HepG2 (cell line): ENCODE measurements around the gene VIM.

Source experiments
- TAF1 ChIP-seq: sonication (generic); formaldehyde crosslinking; IDR thresholded peaks from 2 replicates; pipeline ENCODE4 v1.4.0; 2020; ENCODE audit warnings: missing genetic modification reagents
- U2AF2 ChIP-seq: fragments of 200-400 bp; formaldehyde crosslinking; IDR thresholded peaks from 2 replicates; pipeline ENCODE4 v1.6.1; 2017; ENCODE audit warnings: low read depth, mild to moderate bottlenecking, low read length
- ZC3H13 ChIP-seq: sonication (generic); formaldehyde crosslinking; IDR thresholded peaks from 2 replicates; pipeline ENCODE4 v1.8.1; 2023; ENCODE audit warnings: mild to moderate bottlenecking, missing genetic modification reagents, moderate library complexity
- TF ChIP-seq, protein P1 (sequence below), 2 experiments: fragments of 450-650 bp in 1 of 2; sonication (generic) in 1 of 2; formaldehyde crosslinking in 1 of 2; IDR thresholded peaks; 2 replicates each; pipeline versions ENCODE4 v1.6.1 to v1.8.0; 2016 to 2022; ENCODE audit warnings: antibody characterized with exemption in 1 of 2, mild to moderate bottlenecking in 1 of 2, missing genetic modification reagents in 1 of 2

DNA sequence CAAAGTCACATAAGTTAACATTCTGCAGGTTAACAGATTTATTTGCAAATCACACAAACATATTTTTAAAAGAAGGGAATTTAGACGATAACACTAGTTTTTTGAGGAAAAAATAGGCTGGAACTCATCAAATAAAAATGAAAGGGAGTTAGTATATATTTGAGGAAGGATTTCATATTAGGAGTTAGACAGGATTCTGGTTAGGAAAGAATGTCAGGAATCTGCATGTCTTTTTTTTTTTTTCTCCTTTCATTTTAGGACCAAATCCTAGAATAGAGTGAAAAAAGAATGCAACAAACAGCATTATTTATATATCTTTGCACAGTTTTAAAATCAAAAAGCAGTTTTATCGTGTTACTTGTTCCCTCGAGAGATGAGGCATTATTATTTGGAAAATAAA lies 17.7 kb upstream of the VIM start:
- TF ChIP-seq, protein P1, sequence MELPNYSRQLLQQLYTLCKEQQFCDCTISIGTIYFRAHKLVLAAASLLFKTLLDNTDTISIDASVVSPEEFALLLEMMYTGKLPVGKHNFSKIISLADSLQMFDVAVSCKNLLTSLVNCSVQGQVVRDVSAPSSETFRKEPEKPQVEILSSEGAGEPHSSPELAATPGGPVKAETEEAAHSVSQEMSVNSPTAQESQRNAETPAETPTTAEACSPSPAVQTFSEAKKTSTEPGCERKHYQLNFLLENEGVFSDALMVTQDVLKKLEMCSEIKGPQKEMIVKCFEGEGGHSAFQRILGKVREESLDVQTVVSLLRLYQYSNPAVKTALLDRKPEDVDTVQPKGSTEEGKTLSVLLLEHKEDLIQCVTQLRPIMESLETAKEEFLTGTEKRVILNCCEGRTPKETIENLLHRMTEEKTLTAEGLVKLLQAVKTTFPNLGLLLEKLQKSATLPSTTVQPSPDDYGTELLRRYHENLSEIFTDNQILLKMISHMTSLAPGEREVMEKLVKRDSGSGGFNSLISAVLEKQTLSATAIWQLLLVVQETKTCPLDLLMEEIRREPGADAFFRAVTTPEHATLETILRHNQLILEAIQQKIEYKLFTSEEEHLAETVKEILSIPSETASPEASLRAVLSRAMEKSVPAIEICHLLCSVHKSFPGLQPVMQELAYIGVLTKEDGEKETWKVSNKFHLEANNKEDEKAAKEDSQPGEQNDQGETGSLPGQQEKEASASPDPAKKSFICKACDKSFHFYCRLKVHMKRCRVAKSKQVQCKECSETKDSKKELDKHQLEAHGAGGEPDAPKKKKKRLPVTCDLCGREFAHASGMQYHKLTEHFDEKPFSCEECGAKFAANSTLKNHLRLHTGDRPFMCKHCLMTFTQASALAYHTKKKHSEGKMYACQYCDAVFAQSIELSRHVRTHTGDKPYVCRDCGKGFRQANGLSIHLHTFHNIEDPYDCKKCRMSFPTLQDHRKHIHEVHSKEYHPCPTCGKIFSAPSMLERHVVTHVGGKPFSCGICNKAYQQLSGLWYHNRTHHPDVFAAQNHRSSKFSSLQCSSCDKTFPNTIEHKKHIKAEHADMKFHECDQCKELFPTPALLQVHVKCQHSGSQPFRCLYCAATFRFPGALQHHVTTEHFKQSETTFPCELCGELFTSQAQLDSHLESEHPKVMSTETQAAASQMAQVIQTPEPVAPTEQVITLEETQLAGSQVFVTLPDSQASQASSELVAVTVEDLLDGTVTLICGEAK (IDR thresholded peaks at IDR 0.05) = no peak
- TF ChIP-seq, protein P1 (CRISPR knock-in tag; IDR thresholded peaks at IDR 0.05) = no peak
- TF ChIP-seq TAF1 (CRISPR knock-in tag) (no peak), U2AF2 (no peak), ZC3H13 (no peak)
